GM18520 (cell line): ENCODE results near the gene KATNB1.
"Not testable (repeated sequence)": the region's sequence is repeated elsewhere in the genome, so short reads cannot be mapped to it uniquely, and the experiment has no call there.

Experiments used
- ATAC-seq: cut with Tn5 transposase; IDR thresholded peaks from one replicate; pipeline ENCODE4 v1.9.1; 2021; ENCODE audit not compliant: unreplicated experiment

KATNB1 gene

GRCh38 chr16:57741660-57742191 is 6.2 kb downstream of the KATNB1 start:
- no peak for ATAC-seq

GRCh38 chr16:57742543-57742942 is 7.0 kb downstream of the KATNB1 start:
- ATAC-seq: no peak

GRCh38 chr16:57743458-57743857 is 7.9 kb downstream of the KATNB1 start:
- ATAC-seq: no peak

GRCh38 chr16:57743886-57744641 is 8.5 kb downstream of the KATNB1 start:
- no peak for ATAC-seq

- no peak for ATAC-seq
Measured at GRCh38 chr16:57744642-57744903, 9.0 kb downstream of the KATNB1 start.

GRCh38 chr16:57745768-57746167 is 10.2 kb downstream of the KATNB1 start:
- ATAC-seq: no peak

- ATAC-seq: not testable (repeated sequence)
Measured at GRCh38 chr16:57746316-57746715, 10.7 kb downstream of the KATNB1 start.

- no peak for ATAC-seq
Measured at GRCh38 chr16:57747091-57747490, 11.5 kb downstream of the KATNB1 start.

- no peak for ATAC-seq
Measured at GRCh38 chr16:57747496-57747895, 11.9 kb downstream of the KATNB1 start.

- no peak for ATAC-seq
Measured at GRCh38 chr16:57747996-57748395, 12.4 kb downstream of the KATNB1 start.

GRCh38 chr16:57748596-57748995 is 13.0 kb downstream of the KATNB1 start:
- no peak for ATAC-seq

- ATAC-seq: no peak
Measured at GRCh38 chr16:57749101-57749692, 13.6 kb downstream of the KATNB1 start.

GRCh38 chr16:57749856-57750452 is 14.4 kb downstream of the KATNB1 start:
- ATAC-seq: no peak

- ATAC-seq: no peak
Measured at GRCh38 chr16:57750796-57751538, 15.4 kb downstream of the KATNB1 start.

GRCh38 chr16:57751539-57752202 is 16.1 kb downstream of the KATNB1 start:
- ATAC-seq: no peak

GRCh38 chr16:57752203-57752580 is 16.6 kb downstream of the KATNB1 start:
- ATAC-seq: no peak

- ATAC-seq: no peak
Measured at GRCh38 chr16:57752581-57753447, 17.2 kb downstream of the KATNB1 start.

- ATAC-seq: no peak
Measured at GRCh38 chr16:57753448-57754353, 18.1 kb downstream of the KATNB1 start.
